Measurements from ENCODE around the gene ZNF385A.

GRCh38 chr12:54369597-54370131, 14.9 kb downstream of the ZNF385A start:
- TF ChIP-seq EZH2 (IDR thresholded peaks at IDR 0.05; ENCODE audit: low read depth, unreplicated experiment) (no peak), POLR2AphosphoS5 (IDR thresholded peaks at IDR 0.05; ENCODE audit: low read depth) (no peak), CREB1 (CRISPR knock-in tag; IDR thresholded peaks at IDR 0.05; ENCODE audit: low read depth) (no peak), EZH2phosphoT487 (IDR thresholded peaks at IDR 0.05; ENCODE audit: unreplicated experiment) (no peak)
- TF ChIP-seq, protein P1, sequence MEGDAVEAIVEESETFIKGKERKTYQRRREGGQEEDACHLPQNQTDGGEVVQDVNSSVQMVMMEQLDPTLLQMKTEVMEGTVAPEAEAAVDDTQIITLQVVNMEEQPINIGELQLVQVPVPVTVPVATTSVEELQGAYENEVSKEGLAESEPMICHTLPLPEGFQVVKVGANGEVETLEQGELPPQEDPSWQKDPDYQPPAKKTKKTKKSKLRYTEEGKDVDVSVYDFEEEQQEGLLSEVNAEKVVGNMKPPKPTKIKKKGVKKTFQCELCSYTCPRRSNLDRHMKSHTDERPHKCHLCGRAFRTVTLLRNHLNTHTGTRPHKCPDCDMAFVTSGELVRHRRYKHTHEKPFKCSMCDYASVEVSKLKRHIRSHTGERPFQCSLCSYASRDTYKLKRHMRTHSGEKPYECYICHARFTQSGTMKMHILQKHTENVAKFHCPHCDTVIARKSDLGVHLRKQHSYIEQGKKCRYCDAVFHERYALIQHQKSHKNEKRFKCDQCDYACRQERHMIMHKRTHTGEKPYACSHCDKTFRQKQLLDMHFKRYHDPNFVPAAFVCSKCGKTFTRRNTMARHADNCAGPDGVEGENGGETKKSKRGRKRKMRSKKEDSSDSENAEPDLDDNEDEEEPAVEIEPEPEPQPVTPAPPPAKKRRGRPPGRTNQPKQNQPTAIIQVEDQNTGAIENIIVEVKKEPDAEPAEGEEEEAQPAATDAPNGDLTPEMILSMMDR (conservative IDR thresholded peaks at IDR 0.05; ENCODE audit: low read depth in 2 of 2): no peak; a peak in 1 of 4 replicates
- TF ChIP-seq, protein P2, sequence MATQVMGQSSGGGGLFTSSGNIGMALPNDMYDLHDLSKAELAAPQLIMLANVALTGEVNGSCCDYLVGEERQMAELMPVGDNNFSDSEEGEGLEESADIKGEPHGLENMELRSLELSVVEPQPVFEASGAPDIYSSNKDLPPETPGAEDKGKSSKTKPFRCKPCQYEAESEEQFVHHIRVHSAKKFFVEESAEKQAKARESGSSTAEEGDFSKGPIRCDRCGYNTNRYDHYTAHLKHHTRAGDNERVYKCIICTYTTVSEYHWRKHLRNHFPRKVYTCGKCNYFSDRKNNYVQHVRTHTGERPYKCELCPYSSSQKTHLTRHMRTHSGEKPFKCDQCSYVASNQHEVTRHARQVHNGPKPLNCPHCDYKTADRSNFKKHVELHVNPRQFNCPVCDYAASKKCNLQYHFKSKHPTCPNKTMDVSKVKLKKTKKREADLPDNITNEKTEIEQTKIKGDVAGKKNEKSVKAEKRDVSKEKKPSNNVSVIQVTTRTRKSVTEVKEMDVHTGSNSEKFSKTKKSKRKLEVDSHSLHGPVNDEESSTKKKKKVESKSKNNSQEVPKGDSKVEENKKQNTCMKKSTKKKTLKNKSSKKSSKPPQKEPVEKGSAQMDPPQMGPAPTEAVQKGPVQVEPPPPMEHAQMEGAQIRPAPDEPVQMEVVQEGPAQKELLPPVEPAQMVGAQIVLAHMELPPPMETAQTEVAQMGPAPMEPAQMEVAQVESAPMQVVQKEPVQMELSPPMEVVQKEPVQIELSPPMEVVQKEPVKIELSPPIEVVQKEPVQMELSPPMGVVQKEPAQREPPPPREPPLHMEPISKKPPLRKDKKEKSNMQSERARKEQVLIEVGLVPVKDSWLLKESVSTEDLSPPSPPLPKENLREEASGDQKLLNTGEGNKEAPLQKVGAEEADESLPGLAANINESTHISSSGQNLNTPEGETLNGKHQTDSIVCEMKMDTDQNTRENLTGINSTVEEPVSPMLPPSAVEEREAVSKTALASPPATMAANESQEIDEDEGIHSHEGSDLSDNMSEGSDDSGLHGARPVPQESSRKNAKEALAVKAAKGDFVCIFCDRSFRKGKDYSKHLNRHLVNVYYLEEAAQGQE (IDR thresholded peaks at IDR 0.05; ENCODE audit: unreplicated experiment): no peak
